ENCODE measurements around the gene WDR72. TPM values are rescaled to one million over a fixed set of nuclear protein-coding genes. Genes with fewer than 3 reads are reported as not detected.
"Not testable (repeated sequence)": the region's sequence is repeated elsewhere in the genome, so short reads cannot be mapped to it uniquely, and the experiment has no call there.

The WDR72 gene
- total RNA-seq, 6 donors from 2014 or later, result 0.30 to 7.0 (median 2.5) TPM

GRCh38 chr15:53791581-53791980 lies 32.1 kb upstream of the WDR72 start:
- no peak for ATAC-seq (ENCODE audit: low FRiP score in 2 of 2)
- no peak for DNase-seq
- WGBS, 2 donors, result 73 to 78% methylated on average over 9 of the region's 9 CpGs
- Histone ChIP-seq H3K27me3 (no peaks in the 10 kb centered on the region), H3K9me3 (no peaks in the 10 kb centered on the region), H3K27ac (no peak overlapping the region), H3K36me3 (no peaks in the 10 kb centered on the region), H3K4me3 (no peak overlapping the region), H3K4me1 (peaks cover 0 to 5% (median 0%) of the 10 kb centered on the region in 4 donors)
- TF ChIP-seq EP300 (IDR thresholded peaks at IDR 0.05), result no peak
- no peak for TF ChIP-seq CTCF (IDR thresholded peaks at IDR 0.05)
- TF ChIP-seq POLR2A (IDR thresholded peaks at IDR 0.05), result no peak
- TF ChIP-seq POLR2AphosphoS5 (IDR thresholded peaks at IDR 0.05), result no peak

- H3K4me3 ChIP-seq, result no peak overlapping the region
- peaks cover 0 to 5% (median 0%) of the 10 kb centered on the region in 4 donors for H3K4me1 ChIP-seq
- no peaks in the 10 kb centered on the region for H3K27me3 ChIP-seq
- 49 to 50% methylated on average over 2 of the region's 2 CpGs for WGBS, 2 donors
- DNase-seq, result no peak
- no peak overlapping the region for H3K27ac ChIP-seq
- no peak for ATAC-seq (ENCODE audit: low FRiP score in 2 of 2)
- H3K9me3 ChIP-seq, result no peaks in the 10 kb centered on the region
- H3K36me3 ChIP-seq, result no peaks in the 10 kb centered on the region
- no peak for TF ChIP-seq CTCF (IDR thresholded peaks at IDR 0.05)
- no peak for TF ChIP-seq EP300 (IDR thresholded peaks at IDR 0.05)
- TF ChIP-seq POLR2AphosphoS5 (IDR thresholded peaks at IDR 0.05), result no peak
- no peak for TF ChIP-seq POLR2A (IDR thresholded peaks at IDR 0.05)
Observed at GRCh38 chr15:53789654-53790375, 30.4 kb upstream of the WDR72 start.

GRCh38 chr15:53786401-53786800 lies 26.9 kb upstream of the WDR72 start:
- Histone ChIP-seq H3K4me3 (no peak overlapping the region), H3K27ac (no peak overlapping the region), H3K9me3 (no peaks in the 10 kb centered on the region), H3K4me1 (peaks cover 0 to 5% (median 0%) of the 10 kb centered on the region in 4 donors), H3K27me3 (no peaks in the 10 kb centered on the region), H3K36me3 (no peaks in the 10 kb centered on the region)
- WGBS, 2 donors, result 83 to 86% methylated on average over 2 of the region's 2 CpGs
- TF ChIP-seq POLR2AphosphoS5 (IDR thresholded peaks at IDR 0.05) (no peak), CTCF (IDR thresholded peaks at IDR 0.05) (no peak), EP300 (IDR thresholded peaks at IDR 0.05) (no peak), POLR2A (IDR thresholded peaks at IDR 0.05) (no peak)
- no peak for DNase-seq
- ATAC-seq (ENCODE audit: low FRiP score in 2 of 2), result peak in 1 of 2 donors; percentile 46

- H3K27me3 ChIP-seq; H3K27ac ChIP-seq; H3K4me3 ChIP-seq; H3K9me3 ChIP-seq; H3K4me1 ChIP-seq; DNase-seq; H3K36me3 ChIP-seq; ATAC-seq (ENCODE audit: low FRiP score in 2 of 2): not testable (repeated sequence)
- WGBS, 2 donors, result 79 to 93% methylated on average over 2 of the region's 2 CpGs
Observed at GRCh38 chr15:53785241-53785640, 25.8 kb upstream of the WDR72 start.

GRCh38 chr15:53762916-53763315 lies 3.5 kb upstream of the WDR72 start:
- DNase-seq, result no peak

More at GRCh38 chr15:53762916-53763315, 3.5 kb upstream of the WDR72 start:
- WGBS, 2 donors, result 90 to 96% methylated on average over 2 of the region's 2 CpGs
- Histone ChIP-seq H3K4me1 (peaks cover 0 to 7% (median 0%) of the 10 kb centered on the region in 4 donors), H3K4me3 (no peak overlapping the region), H3K9me3 (no peaks in the 10 kb centered on the region), H3K36me3 (no peaks in the 10 kb centered on the region), H3K27me3 (peaks cover 0 to 6% (median 0%) of the 10 kb centered on the region in 4 donors), H3K27ac (no peak overlapping the region)
- TF ChIP-seq POLR2AphosphoS5 (IDR thresholded peaks at IDR 0.05), result no peak
- no peak for TF ChIP-seq EP300 (IDR thresholded peaks at IDR 0.05)
- TF ChIP-seq POLR2A (IDR thresholded peaks at IDR 0.05), result no peak
- no peak for TF ChIP-seq CTCF (IDR thresholded peaks at IDR 0.05)
- ATAC-seq (ENCODE audit: low FRiP score in 2 of 2), result no peak
